Myometrial cell (primary cell): Measurements from ENCODE around the gene PDIA5. TPM values are rescaled to one million over a fixed set of nuclear protein-coding genes. Genes with fewer than 3 reads are reported as not detected.

Experiments used
- total RNA-seq: library from RNA; depleted of rRNA; stranded (reverse); fragments of >200 nt; gene quantifications from 2 replicates; pipeline ENCODE4 v1.2.3, GENCODE V29; 2015

Gene PDIA5
- total RNA-seq: 50.9 and 55.6 TPM in 2 replicates

GRCh38 chr3:123066896-123067688 lies at the start of gene PDIA5:
Gene PDIA5 (plus strand): TSS chr3:123067025. CDS start chr3:123067165, 140 bp downstream.

GRCh38 chr3:123027292-123028232 lies 39.3 kb upstream of the PDIA5 start, which contains the start of gene SEMA5B:
Gene SEMA5B (minus strand): TSS chr3:123027763. CDS start chr3:122961263, 66,500 bp downstream.

GRCh38 chr3:123201557-123202427 lies 135.0 kb downstream of the PDIA5 start, which contains the start of gene SEC22A:
Gene SEC22A (plus strand): TSS chr3:123201943. CDS start chr3:123209218, 7,275 bp downstream.

Other genes starting within 250 kb of the PDIA5 start
- gene SEMA5B, start 39.3 kb upstream of the PDIA5 start, total RNA-seq: under 0.01 TPM in 1 of 2 replicates, not detected in the other
- 57.2 and 79.3 TPM in 2 replicates for gene SEC22A, start 134.9 kb downstream of the PDIA5 start, total RNA-seq